NCI-H1930 (cell line): ENCODE data around the gene TRIM10.
"Not testable (repeated sequence)": the region's sequence is repeated elsewhere in the genome, so short reads cannot be mapped to it uniquely, and the experiment has no call there.

Experiments used
- DNase-seq, 2 experiments: peaks; one replicate each; lab custom pipeline; 2025; lab: John Stamatoyannopoulos, UW

TRIM10 gene

GRCh38 chr6:30152910-30153610 lies 8.0 kb downstream of the TRIM10 start:
- DNase-seq = no peak

DNA sequence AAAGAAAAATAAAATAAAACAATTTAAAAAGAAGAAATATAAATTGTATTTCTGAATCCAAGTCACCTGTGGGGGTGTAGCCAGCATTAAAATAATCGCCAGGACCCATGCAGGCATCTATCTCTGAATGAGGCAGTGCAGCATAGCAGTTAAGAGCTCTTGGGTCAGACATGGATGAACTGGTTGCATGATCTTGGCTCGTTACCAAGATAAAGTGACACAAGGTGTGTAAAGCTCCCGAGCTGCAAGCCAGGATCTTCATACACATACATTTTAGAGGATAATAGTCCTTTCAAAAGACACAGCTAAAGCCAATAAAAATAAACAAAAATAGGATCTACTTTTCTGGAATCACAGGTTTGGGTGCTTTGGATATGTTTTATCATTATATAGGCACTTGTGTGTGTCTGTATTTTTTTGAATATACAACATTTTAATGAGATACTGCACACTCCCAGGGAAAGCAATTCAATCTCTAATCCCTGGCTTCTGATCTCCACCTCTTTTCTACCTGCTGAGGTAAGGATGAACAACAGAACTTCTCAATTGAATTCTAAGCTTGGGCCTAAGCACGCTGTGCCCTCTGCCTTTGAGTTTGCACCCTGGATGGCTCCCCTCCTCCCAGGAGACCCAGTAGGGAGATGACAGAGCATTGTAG lies 8.9 kb downstream of the TRIM10 start:
- no peak for DNase-seq

- DNase-seq = no peak
Measured at GRCh38 chr6:30151580-30151979, 9.4 kb downstream of the TRIM10 start.

DNA sequence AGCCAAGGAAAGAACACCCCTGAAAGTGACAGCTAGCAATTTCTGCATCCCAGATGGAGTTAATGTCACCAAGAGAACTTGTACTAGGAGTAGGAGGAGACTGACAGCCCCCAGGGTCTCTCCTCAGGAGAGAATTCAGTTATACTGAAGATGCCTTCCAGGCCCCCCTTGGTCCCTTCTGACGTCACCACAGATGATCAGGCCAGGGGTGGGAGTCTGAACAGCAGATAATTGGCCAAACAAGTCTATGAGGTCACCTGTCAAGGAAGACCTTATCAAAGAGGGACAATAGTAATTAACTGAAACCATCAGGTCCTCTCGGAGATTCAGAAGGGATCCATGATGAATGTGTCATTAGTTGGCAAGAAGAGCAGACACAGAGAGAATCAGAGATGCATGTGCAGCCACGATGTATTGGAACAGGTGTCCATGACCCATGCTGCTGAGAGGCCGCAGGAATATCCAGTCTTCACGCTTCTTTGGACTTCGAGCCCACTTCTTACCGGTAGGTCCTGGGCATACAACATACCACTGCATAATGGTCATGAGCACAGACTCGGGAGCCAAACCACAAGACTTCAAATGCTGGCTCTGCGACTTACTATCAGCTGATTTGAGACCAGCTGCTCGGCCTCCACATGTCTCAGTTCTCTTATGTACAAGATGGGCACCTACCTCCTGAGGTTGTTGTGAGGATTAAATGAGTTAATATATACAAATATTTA lies 10.2 kb downstream of the TRIM10 start:
- no peak for DNase-seq

DNA sequence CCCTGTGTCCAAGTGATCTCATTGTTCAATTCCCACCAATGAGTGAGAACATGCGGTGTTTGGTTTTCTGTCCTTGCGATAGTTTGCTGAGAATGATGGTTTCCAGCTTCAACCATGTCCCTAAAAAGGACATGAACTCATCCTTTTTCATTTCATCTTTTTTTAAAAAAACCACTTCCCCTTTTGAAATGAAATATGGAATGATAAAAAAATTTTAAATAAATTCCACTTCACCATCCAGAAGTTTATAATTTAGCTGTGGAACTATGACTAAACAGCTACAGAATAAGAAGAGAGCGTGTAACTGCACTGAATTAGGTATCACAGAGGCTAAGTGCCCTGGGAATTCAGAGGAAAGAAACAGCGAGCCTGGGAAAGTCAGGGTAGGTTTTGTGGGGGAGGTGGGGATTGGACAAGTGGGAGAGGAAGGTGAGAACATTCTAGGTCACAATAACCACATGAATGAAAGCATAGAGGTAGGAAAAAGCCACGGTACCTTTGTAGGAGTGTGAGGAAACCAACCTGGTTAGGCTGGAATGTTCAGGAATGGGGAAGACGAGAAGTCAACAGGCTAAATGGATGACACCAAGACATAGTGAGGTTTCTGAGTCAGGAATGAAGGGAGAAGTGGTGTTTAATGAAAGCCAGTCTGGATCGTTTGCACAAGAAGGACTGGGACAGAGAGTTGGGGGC lies 11.0 kb downstream of the TRIM10 start:
- no peak for DNase-seq

DNA sequence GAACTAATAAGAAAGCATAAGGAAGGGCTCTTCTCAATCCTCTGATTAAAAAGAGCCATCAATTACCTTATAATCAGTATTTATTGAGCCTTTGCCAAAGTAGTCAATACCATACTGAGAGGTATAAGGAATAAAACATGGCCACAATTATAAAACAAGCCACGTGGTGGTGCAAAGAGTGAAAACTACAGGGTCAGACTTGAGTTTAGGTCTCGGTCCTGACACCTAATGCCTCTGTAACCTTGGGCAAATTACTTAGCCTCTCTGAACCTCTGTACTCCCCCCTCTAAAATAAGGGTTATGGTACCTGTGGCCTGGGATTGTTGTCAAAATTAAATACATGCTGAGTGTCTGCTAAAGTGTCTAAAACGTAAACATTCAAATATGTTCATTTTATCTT lies 11.8 kb downstream of the TRIM10 start:
- no peak for DNase-seq

GRCh38 chr6:30147096-30147495 lies 13.9 kb downstream of the TRIM10 start:
- no peak for DNase-seq

DNA sequence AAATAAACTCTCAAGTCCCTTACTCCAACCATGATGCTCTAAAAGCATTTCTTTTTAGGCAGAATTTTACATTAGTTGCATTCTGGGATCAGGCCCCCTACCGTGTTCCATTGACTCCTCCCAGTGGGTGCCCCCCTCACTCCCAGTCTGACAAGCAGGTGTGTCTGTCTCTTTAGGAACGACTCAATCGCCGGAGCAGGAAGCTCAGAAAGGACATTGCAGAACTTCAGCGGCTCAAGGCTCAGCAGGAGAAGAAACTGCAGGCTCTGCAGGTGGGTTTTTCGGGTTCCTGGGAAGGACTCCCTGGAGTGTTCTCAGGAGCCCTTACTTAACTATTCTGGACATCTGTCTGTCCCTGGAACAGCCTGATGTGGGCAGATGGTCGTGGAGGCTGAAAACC lies 15.2 kb downstream of the TRIM10 start:
- DNase-seq = no peak

DNA sequence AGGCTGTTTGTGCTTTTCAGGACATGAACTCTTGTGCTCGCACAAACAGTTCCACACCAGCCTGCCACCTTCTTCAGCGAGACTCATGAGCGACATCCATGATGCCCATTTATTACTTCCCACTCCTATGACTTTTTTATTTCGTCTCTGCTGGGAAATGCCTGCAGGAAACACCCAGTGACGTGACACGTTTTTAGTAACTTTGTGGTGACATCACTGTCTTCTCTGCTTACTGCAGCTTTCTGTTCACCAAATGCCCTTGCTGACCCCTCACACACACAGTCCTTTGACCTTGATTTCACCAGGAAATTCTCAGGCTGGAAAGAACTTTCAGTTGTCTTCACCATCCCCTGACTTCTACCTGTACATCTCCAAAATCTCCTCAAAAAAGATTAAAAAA lies 16.2 kb downstream of the TRIM10 start:
- no peak for DNase-seq

- DNase-seq = no peak
Measured at GRCh38 chr6:30143780-30144179, 17.2 kb downstream of the TRIM10 start.

- DNase-seq = no peak
Measured at GRCh38 chr6:30142665-30143064, 18.3 kb downstream of the TRIM10 start.

DNA sequence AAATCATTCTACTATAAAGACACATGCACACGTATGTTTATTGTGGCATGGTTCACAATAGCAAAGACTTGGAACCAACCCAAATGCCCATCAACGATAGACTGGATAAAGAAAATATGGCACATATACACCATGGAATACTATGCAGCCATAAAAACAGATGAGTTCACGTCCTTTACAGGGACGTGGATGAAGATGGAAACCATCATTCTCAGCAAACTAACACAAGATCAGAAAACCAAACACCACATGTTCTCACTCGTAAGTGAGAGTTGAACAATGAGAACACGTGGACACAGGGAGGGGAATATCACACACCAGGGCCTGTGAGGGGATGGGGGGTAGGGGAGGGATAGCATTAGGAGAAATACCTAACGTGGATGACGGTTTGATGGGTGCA lies 20.8 kb downstream of the TRIM10 start:
- not testable (repeated sequence) for DNase-seq

- DNase-seq = no peak
Measured at GRCh38 chr6:30136570-30137286, 24.3 kb downstream of the TRIM10 start.

- DNase-seq = no peak
Measured at GRCh38 chr6:30135757-30136156, 25.3 kb downstream of the TRIM10 start, which contains the start of gene TRIM40. Gene TRIM40 (plus strand): TSS chr6:30136140. CDS start chr6:30137037, 897 bp downstream.

- DNase-seq = no peak
Measured at GRCh38 chr6:30135147-30135546, 25.9 kb downstream of the TRIM10 start.

- DNase-seq = no peak
Measured at GRCh38 chr6:30131947-30132497, 29.0 kb downstream of the TRIM10 start.

- peak; percentile 70 to 80 for DNase-seq
Measured at GRCh38 chr6:30130887-30131862, 29.8 kb downstream of the TRIM10 start.

DNA sequence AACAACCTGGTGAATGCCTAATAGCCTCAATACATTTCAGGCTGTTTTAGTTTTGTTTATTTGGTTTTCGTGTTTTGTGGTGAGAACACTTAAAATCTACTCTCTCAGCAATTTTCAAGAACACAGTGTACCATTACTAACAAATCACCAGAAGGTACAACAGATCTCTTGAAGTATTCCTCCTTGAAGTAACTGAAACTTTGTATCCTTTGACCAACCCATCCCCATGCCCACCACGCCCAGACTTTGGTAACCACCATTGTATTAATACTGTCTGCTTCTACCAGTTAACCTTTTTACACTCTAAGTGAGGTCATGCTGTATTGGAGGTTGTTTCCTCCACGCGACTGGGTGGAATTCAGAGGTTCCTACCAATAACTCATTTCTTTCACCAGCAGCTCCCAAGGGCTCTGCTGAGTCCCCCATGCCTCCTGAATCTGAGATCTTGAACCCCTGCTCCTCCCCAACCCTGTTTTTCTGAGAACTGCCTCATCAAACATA lies 30.8 kb downstream of the TRIM10 start:
- DNase-seq = no peak

GRCh38 chr6:30129265-30130178 lies 31.5 kb downstream of the TRIM10 start:
- no peak for DNase-seq
